Spleen (tissue), 11 donors: ENCODE data around the gene PNN. TPM values are rescaled to one million over a fixed set of nuclear protein-coding genes. Genes with fewer than 3 reads are reported as not detected.

Source experiments
- DNase-seq: peaks from one replicate; pipeline ENCODE4 v3.0.0-alpha.2; 2020
- H3K27ac ChIP-seq, 8 donors: fragments of 200-600 bp; sonication (generic) in 7 of 8; 1 replicate in 4 of 8; 2 replicates in 4 of 8; pipeline versions ENCODE4 v1.5.0 to v1.8.0; 2016 to 2021; ENCODE audit warnings: inconsistent platforms in 4 of 8, mild to moderate bottlenecking in 4 of 8, moderate library complexity in 1 of 8
- H3K27me3 ChIP-seq, 7 donors: fragments of 200-600 bp; sonication (generic) in 6 of 7; replicated peaks in 1 of 7; 1 replicate in 4 of 7; 2 replicates in 3 of 7; pipeline versions ENCODE4 v1.5.0 to v1.8.0; 2016 to 2021; ENCODE audit warnings: inconsistent platforms in 3 of 7, mild to moderate bottlenecking in 1 of 7
- H3K36me3 ChIP-seq, 6 donors: fragments of 200-600 bp; sonication (generic) in 5 of 6; 1 replicate in 4 of 6; 2 replicates in 2 of 6; pipeline versions ENCODE4 v1.5.0 to v1.8.0; 2016 to 2021; ENCODE audit warnings: inconsistent platforms in 2 of 6
- H3K4me1 ChIP-seq, 6 donors: fragments of 200-600 bp; sonication (generic) in 5 of 6; 1 replicate in 3 of 6; 2 replicates in 3 of 6; pipeline versions ENCODE4 v1.5.0 to v1.8.0; 2016 to 2021; ENCODE audit warnings: inconsistent platforms in 3 of 6
- H3K4me3 ChIP-seq, 8 donors: fragments of 200-600 bp; sonication (generic) in 7 of 8; 1 replicate in 4 of 8; 2 replicates in 4 of 8; pipeline versions ENCODE4 v1.5.0 to v1.8.0; 2016 to 2021; ENCODE audit warnings: inconsistent platforms in 4 of 8, mild to moderate bottlenecking in 4 of 8, moderate library complexity in 2 of 8
- H3K9me3 ChIP-seq, 8 donors: fragments of 200-600 bp; sonication (generic) in 7 of 8; 1 replicate in 4 of 8; 2 replicates in 4 of 8; pipeline versions ENCODE4 v1.5.0 to v1.8.0; 2016 to 2021; ENCODE audit warnings: inconsistent platforms in 4 of 8
- POLR2A ChIP-seq, 3 donors: fragments of 450-650 bp; IDR thresholded peaks; one replicate each; pipeline ENCODE4 v1.5.1; 2017; ENCODE audit warnings: antibody characterized with exemption in 3 of 3, mild to moderate bottlenecking in 1 of 3
- POLR2AphosphoS5 ChIP-seq, 3 donors: sonication (generic); formaldehyde crosslinking; IDR thresholded peaks; one replicate each; pipeline ENCODE4 v1.5.1; 2017; ENCODE audit warnings: antibody characterized with exemption in 3 of 3
- WGBS, 5 donors: extraction: QIAGEN DNeasy Blood & Tissue Kit in 3 of 5; methylation state at CpG; one replicate each; pipeline versions ENCODE4 v1.1.5 to v1.1.7; 2013 to 2018; 5-methylcytosine and 5-hydroxymethylcytosine counted together
- intact Hi-C: fragments of 100-400 bp; cut with DNase I; formaldehyde crosslinking; loops from one replicate; pipeline ENCODE4 v1.15.0; 2023; ENCODE audit warnings: low total_unique reads
- polyA plus RNA-seq, 3 donors: library from polyadenylated mRNA; stranded (reverse); fragments of 200-250 nt; gene quantifications; one replicate each; pipeline ENCODE4 v1.2.1, GENCODE V29; 2013
- total RNA-seq, 7 donors: library from RNA; depleted of rRNA in 3 of 7; stranded (reverse); fragments of >200 nt in 3 of 7; fragmentation: NEBNext Ultra II Directional in 4 of 7; extraction: Animal tissue kit (Norgen Biotek cat#: 25700) in 4 of 7; gene quantifications; one replicate each; pipeline versions ENCODE4 v1.1.0 to v1.2.1, GENCODE V29; 2016 to 2021
- TF ChIP-seq, protein P1 (sequence below), 11 experiments: fragments of 200-600 bp in 7 of 11; fragments of 450-650 bp in 4 of 11; sonication (generic) in 4 of 11; IDR thresholded peaks in 8 of 11; conservative IDR thresholded peaks in 3 of 11; 1 replicate in 7 of 11; 2 replicates in 4 of 11; pipeline versions ENCODE4 v1.4.0 to v1.8.0; 2016 to 2021; ENCODE audit warnings: antibody characterized with exemption in 11 of 11, inconsistent platforms in 4 of 11, mild to moderate bottlenecking in 1 of 11
- donor health status: healthy with polysubstance abuse.
- donor health status: DM: no; HTN: no; CAD: no; lungs with moderate emphysema.
- donor health status: DM: no; HTN: no; CAD: no.
- donor health status: Bipolar disorder and iron deficiency.
- donor health status: healthy.
- donor health status: DM: no; HTN: no; CAD: no.
- donor health status: DM: yes; HTN: yes; CAD: no.

The PNN gene
- total and polyA plus RNA-seq, 10 donors, result 38.1 to 79.7 (median 60.7) TPM

GRCh38 chr14:39173198-39173597 is 1.9 kb upstream of the PNN start:
- peaks cover 2 to 22% (median 18%) of the 10 kb centered on the region in 6 donors for H3K36me3 ChIP-seq
- no peak for TF ChIP-seq POLR2A (IDR thresholded peaks at IDR 0.05)
- no peak for TF ChIP-seq POLR2AphosphoS5 (IDR thresholded peaks at IDR 0.05)
- TF ChIP-seq, protein P1, sequence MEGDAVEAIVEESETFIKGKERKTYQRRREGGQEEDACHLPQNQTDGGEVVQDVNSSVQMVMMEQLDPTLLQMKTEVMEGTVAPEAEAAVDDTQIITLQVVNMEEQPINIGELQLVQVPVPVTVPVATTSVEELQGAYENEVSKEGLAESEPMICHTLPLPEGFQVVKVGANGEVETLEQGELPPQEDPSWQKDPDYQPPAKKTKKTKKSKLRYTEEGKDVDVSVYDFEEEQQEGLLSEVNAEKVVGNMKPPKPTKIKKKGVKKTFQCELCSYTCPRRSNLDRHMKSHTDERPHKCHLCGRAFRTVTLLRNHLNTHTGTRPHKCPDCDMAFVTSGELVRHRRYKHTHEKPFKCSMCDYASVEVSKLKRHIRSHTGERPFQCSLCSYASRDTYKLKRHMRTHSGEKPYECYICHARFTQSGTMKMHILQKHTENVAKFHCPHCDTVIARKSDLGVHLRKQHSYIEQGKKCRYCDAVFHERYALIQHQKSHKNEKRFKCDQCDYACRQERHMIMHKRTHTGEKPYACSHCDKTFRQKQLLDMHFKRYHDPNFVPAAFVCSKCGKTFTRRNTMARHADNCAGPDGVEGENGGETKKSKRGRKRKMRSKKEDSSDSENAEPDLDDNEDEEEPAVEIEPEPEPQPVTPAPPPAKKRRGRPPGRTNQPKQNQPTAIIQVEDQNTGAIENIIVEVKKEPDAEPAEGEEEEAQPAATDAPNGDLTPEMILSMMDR (IDR thresholded peaks at IDR 0.05 in 8 of 11, conservative IDR thresholded peaks at IDR 0.05 in 3 of 11), result no peak
- H3K4me1 ChIP-seq, result peaks cover 26 to 61% (median 43%) of the 10 kb centered on the region in 6 donors
- no peak for DNase-seq
- H3K27ac ChIP-seq, result peak overlapping the region in 1 of 8 donors; percentile 96
- WGBS, 5 donors, result 72 to 97% (median 91%) methylated on average over 3 of the region's 3 CpGs
- H3K9me3 ChIP-seq, result no peaks in the 10 kb centered on the region
- intact Hi-C loops, result no loop called here
- no peaks in the 10 kb centered on the region for H3K27me3 ChIP-seq
- H3K4me3 ChIP-seq, result no peak overlapping the region

DNA sequence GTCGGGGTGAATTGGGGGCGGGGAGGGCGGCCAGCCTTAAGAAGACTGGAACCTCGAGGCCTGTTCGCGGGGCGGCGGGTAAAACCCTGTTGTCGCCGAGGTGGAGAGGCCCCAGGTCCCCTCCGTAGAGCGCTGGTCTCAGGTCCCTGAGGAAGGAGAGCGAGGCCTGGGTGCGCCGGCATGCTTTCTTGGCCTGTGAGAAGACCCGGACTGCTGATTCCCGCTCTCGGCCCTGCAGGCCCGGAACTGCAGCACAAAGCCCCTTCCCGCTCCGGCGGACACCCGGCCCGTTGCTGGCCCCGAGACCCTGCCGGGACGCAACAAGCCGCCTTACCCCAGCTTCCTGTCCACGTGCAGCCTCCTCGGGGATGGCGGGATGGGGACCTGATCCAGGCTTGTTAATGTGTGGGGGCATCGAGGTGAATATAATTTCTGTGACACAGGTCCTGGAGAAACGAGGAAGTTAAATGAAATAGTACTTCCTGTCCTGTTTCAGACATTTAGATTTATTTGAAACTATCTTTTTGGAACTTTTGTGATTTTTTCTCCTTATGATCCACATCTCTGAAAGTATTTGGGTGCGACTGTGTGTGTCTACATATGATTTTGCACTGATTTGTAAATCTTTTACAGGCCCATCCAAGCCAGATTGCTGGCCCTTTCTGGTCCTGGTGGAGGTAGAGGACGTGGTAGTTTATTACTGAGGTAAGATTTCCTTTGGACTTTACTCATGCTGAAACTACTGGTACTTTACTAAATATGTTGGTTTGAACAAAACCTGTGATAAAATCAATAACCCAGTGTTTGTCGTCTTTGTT is 600 bp downstream of the PNN start:
- H3K36me3 ChIP-seq, result peaks cover 2 to 46% (median 43%) of the 10 kb centered on the region in 6 donors
- H3K4me3 ChIP-seq, result peak overlapping the region; percentile 82 to 99 (median 88)
- H3K27ac ChIP-seq, result peak overlapping the region; percentile 88 to 98 (median 96)
- H3K9me3 ChIP-seq, result no peaks in the 10 kb centered on the region
- intact Hi-C loops, result loop anchor here (5.0 kb wide), 2 partner anchors 73 to 257 kb away; partner anchors contain the start of genes FBXO33 and SEC23A
- H3K4me1 ChIP-seq, result peaks cover 17 to 67% (median 42%) of the 10 kb centered on the region in 6 donors
- H3K27me3 ChIP-seq, result no peaks in the 10 kb centered on the region
- no peak for TF ChIP-seq POLR2AphosphoS5 (IDR thresholded peaks at IDR 0.05)
- TF ChIP-seq, protein P1 (IDR thresholded peaks at IDR 0.05 in 8 of 11, conservative IDR thresholded peaks at IDR 0.05 in 3 of 11), result no peak
- TF ChIP-seq POLR2A (IDR thresholded peaks at IDR 0.05), result no peak
- DNase-seq, result peak; percentile 92
- WGBS, 5 donors, result 1 to 2% (median 1%) methylated on average over 31 to 36 of the region's 36 CpGs

DNA sequence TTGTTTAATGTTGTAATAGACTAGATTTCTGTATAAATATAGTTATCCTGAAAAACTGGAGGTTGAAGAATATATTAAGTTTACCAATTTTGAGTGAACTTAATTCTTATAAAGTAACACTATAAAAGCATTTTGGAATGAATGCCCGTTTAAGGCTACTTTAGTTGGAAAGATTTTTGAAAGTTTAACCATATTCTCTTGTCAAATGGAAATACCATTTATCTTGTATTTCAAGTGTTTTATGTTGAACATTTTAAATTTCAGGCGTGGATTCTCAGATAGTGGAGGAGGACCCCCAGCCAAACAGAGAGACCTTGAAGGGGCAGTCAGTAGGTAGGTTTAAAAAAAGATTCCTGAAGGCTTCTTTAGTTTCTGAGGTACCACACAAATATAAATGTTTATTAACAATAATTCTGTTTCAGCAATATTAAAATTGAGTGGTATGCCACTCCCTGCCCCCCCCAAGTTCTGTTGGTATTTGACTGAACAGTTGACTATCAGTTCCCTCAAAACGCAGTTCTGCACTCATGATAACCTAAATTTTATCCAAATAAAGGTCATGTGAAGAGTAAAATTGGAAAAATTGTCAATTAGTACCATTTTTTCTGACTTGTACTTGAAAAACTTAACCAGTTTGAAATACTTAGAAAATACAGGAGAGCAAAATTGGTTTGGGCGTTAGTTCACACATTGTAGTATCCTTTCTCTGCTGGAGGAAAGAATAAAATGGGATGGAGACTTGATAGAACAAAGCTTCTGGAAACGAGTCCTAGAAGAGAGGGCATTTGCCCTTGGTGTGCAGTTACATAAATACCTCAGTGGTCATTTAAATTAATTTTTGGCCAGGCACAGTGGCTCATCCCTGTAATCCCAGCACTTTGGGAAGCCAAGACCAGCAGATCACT is 1.5 kb downstream of the PNN start:
- H3K36me3 ChIP-seq, result peaks cover 2 to 55% (median 51%) of the 10 kb centered on the region in 6 donors
- H3K27ac ChIP-seq, result peak overlapping the region in 7 of 8 donors; percentile 88 to 98 (median 96)
- DNase-seq, result no peak
- H3K4me1 ChIP-seq, result peaks cover 13 to 69% (median 40%) of the 10 kb centered on the region in 6 donors
- H3K4me3 ChIP-seq, result peak overlapping the region in 7 of 8 donors; percentile 82 to 97 (median 86)
- 73 to 82% (median 78%) methylated on average over 5 of the region's 5 CpGs for WGBS, 5 donors
- no peaks in the 10 kb centered on the region for H3K27me3 ChIP-seq
- no peak for TF ChIP-seq POLR2AphosphoS5 (IDR thresholded peaks at IDR 0.05)
- TF ChIP-seq, protein P1 (IDR thresholded peaks at IDR 0.05 in 8 of 11, conservative IDR thresholded peaks at IDR 0.05 in 3 of 11), result no peak
- no peak for TF ChIP-seq POLR2A (IDR thresholded peaks at IDR 0.05)
- intact Hi-C loops, result loop anchor here (5.0 kb wide), 2 partner anchors 74 to 256 kb away; partner anchors contain the start of genes FBXO33 and SEC23A
- H3K9me3 ChIP-seq, result no peaks in the 10 kb centered on the region
